GM19351 (cell line): ENCODE results near the gene GRK1.
"Not testable (repeated sequence)": the region's sequence is repeated elsewhere in the genome, so short reads cannot be mapped to it uniquely, and the experiment has no call there.

Experiments
- ATAC-seq: cut with Tn5 transposase; IDR thresholded peaks from one replicate; pipeline ENCODE4 v1.9.1; 2021; ENCODE audit warnings: mild to moderate bottlenecking, moderate library complexity; ENCODE audit not compliant: unreplicated experiment

Gene GRK1

DNA sequence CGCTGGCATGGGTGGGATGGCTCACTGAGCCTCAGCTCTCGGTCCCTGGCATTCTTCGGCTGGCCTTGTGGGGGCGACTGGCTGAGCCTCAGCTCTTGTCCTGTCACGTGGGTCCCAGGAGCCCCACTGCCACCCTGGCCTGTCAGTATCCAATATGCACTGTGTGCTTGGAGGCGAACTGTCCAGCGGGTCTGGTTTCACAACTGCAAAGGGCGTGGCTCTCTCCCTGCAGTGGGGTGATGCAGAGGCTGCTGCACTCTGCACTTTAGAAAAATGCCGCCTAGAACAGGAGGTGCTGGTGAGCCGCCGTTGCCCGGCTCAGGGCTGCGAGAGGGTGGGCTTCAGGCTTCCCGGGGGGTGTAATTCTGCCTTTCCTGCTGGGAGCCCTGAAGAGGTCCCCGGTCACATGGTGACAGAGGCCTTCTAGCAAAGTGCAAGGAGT lies 75.0 kb downstream of the GRK1 start:
- ATAC-seq, result no peak

DNA sequence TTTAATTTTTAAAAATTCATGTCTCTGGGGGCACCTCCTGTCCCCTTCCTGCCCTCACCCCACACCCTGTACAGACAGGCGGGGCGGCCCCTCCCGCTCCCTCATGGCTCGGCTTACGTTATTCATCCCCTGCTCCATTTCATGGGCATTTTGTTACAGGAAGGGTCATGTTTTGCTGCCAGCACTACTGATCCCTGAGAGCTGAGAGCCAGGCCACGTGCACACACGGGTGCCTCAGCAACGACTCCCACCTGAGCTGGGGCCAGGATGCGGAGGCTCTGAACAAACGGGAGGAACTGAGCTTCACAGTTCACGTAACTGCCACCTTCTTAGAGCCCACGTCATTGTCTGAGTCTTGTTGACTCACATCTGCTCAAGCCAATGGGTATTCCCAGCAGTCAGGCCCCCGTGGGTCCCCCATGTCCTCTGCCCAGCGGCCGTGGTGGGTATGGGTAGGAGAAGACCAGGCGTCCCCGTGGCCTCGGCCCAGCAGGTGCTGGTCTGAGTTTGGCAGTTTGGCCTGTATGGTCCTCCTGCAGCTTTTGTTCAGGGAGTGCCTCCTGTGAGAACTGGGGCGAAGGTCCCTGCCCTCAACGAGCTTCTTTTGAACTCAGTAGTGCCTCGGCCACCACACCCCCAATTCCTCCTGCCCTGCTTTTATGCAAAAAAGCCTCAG lies 75.6 kb downstream of the GRK1 start:
- no peak for ATAC-seq

DNA sequence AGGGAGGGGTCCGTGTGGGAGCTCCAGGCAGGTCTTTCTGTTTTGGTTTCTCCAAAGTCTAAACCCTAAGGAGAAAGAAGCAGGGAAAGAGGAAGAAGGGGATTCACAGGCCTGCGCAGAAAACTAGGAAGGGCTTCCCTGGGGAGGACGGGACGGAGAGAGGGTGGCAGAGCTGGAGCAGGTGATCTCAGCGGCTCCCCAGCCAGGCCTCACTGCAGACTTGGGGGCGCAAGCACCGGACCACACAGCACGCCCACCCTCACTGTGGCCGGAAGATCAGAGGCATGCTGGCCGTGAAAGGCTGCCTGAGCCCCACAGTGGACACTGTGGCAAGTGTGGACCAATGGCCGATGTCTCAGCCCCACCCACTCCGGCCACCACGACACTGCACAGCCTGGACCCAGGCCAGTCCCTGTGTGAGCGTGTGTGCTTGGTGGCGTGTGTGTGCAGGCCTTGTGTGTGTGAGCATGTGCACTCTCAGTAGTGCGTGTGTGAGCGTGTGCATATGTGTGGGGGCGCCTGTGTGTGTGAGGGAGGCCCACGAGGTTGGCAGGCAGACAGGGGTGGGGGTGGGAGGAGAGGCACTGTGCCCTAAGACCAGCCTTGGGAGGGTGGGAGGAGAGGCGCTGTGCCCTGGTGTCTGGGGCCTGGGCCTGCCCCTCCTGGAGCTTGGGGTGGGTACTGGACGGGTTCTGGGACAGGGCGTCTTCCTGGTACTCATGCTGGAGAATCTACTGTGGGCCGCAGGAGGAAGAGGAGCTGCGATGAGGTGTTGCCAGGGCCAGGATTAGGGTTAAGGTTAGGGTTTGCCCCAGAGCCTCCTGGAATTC lies 76.6 kb downstream of the GRK1 start:
- ATAC-seq, result no peak

DNA sequence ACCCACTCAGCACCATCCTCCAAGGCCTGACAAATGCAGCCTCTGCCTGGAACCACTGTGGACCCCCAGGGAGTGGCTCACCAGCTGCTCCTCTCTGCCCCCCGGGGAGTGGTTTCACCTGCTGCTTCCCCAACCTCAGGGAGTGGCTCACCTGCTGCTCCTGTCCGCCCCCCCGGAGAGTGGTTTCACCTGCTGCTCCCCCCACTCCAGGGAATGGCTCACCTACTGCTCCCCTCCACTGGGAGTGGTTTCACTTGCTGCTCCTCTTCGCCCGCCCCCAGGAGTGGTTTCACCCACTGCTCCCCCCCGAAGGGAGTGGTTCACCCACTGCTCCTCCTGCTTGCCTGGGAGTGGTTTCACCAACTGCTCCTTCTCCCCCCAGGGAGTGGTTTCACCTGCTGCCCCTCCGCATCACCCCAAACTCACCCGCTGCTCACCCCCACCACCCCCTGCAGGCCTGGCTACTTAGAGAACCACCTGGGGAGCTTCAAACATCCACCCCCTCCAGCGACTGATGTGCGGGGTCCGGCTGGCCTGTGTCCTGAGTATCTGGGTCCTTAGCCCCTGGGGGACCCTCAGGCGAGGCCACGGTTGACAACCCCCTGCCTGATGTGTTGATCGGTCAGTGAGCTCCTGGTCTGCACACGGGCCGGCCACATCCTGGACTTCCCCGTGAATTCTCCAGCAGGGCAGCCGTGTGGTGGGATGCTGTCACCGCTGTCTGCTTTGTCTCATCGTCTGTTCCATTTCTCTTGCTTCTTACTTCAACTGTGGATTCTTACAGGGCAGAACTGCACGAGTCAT lies 77.4 kb downstream of the GRK1 start:
- ATAC-seq, result no peak

DNA sequence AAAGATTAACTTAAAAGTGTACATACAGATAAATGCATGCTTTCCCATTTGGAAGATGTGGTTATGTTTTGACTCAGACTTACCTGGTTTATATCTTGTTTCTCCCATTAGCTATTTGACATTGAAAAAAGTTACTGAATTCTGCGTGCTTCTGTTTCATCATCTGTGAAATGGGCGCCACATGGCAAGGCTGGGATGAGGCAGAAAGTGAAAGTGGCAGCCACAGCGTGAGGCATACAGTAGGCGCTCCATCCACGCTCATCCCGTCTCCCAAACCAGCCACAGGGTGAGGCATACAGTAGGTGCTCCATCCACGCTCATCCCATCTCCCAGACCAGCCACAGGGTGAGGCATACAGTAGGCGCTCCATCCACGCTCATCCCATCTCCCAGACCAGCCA lies 78.0 kb downstream of the GRK1 start:
- no peak for ATAC-seq

DNA sequence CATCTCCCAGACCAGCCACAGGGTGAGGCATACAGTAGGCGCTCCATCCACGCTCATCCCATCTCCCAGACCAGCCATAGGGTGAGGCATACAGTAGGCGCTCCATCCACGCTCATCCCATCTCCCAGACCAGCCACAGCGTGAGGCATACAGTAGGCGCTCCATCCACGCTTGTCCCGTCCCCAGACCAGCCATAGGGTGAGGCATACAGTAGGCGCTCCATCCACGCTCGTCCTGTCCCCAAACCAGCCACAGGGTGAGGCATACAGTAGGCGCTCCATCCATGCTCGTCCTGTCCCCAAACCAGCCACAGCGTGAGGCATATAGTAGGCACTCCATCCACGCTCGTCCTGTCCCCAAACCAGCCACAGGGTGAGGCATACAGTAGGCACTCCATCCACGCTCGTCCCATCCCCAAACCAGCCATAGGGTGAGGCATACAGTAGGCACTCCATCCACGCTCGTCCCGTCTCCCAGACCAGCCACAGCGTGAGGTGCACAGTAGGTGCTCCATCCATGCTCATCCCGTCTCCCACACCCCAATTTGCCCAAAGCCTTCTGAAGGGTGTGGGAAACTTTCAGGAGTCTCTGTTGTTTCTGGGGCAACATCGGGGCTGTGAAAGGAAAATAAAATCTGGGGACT lies 78.6 kb downstream of the GRK1 start:
- ATAC-seq, result not testable (repeated sequence)

DNA sequence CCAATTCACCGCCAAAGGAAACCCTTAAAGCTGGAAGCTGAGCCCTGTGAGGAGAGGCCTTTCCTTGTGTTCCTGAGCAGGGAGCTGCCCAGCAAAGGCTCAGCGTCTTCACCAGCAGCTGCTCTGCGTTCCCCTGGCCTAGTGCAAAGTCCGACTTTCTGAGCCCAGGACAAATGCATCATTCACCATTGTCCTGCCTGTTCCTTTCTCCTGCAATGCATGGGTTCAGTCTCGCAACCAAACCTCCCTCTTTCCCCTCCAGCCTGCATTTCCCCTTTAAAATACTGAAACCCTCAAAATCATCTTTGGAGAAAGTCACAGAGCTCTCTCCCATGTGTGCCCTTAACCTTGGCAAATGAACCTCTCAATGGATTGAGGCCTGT lies 79.1 kb downstream of the GRK1 start:
- ATAC-seq, result no peak

DNA sequence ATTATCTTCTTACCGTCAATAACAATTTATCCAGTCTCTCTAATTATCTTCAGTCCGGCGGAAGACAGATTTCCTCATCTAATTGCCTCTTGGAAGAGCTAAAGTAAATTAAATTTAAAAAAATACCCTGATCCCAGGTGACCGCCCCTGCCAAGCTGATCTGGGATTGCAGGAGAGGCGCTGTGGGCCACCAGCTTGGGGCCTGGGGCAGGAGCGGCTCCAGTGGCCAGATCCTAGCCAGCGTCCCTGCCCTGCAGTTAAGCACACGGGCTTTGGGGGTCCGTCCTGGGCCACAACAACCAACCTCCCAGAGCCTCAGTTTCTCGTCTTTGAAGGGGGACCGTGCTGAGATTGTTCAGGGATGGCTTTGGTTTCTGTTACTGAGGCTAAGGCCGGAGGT lies 79.7 kb downstream of the GRK1 start:
- no peak for ATAC-seq

DNA sequence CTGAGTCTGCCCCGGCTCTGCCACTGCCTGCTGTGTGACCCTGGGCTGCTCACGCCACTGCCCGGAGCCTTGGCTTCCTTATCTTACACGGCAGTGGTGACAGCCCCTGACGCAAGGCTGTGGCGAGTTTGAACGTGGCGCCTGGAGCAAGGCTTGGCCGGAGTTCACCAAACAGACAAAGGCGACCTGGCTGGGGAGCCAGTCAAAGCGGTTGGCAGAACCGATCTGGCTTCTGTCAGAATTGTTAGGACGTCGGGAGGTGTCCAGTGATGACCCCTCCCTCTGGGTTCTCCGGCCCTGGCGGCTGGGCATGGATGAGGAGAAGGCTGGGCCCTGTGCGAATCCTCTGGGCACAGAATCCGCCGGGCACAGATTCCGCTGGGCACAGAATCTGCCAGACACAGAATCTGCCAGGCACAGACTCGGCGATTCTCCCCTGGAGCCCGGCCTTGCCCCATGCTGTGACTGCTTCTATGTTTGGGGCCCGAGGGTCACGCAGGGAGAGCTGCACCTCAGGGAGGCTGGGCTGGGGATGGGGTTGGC lies 80.3 kb downstream of the GRK1 start:
- no peak for ATAC-seq

DNA sequence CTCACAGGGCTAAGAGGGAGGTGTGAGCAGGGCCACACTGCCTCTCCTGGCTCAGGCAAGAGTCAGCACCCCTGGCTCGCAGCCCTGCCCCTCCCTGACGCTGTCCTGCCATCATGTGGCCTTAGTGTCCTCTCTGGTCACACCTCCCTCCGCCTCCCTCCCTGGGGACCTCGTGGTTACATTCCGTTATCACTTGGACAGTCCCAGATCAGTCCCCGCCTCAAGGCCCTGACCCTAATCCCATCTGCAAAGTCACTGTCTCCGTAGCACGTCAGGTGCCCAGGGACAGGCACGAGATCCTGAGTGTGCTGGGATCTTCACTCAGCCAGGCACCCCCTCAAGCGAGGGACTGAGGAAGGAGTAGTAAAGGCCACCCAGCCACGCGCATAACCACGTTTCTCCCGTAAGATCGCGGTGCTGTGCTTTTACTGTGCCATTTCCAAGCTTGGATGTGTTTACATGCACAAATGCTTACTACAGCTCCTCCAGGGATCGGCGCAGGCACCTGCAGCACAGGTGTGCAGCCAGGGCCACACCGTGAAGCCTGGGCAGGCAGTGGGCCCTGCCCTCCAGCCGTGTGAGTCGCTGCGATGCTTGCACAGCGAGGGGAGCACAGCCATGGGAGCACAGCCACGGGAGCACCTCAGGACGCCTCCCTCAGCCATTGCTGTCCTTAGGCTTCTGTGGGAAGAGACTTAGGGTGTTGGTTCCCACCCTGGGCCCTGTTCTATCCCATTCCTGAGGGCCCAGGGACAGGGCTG lies 81.3 kb downstream of the GRK1 start:
- ATAC-seq, result no peak

DNA sequence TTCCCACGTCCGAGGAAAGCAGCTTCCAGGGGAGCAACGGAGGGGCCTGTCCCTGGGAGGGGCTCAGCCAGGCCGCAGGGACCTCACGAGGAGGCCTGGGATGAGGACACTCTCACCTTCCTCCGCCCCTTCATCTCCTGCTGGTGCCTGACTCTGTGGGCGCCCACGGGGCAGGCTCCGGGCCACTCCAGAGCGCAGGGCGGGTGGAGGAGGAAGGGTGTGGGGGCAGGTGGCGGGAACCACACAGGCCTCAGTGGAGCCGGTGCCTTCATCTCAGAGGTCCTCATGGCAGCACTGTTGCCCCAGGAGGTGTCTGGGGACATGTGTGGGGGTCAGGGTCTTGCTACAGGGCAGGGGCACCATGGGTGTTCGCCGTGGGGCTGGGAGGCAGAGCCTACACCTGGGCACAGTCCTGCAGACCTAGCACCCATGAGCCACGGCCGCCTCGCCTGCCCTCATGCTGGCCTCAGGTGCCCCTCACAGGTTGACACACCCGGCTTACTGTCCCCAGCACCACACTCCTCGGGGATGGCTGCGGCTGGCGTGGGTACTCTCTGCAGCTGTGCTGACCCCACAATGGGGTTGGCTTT lies 81.9 kb downstream of the GRK1 start:
- ATAC-seq, result no peak

DNA sequence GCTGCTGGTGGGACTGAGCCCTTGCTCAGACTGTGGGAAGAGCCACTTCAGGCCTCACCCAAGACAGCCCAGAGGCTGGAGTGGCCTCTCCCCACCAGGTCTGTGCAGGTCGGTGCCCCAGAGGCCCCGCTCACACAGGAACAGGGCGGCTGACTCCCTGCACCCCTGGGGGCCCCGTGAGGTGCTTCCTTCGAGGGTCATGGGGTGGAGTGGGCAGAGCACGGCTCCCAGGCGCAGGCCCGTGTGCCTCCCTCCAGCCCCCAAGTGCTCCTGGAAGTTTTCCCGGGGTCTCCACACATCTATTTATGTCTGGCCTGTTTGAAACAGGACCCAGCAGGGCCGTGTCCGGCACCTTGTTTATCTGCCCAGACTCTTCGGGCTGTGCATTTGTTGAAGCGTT lies 82.5 kb downstream of the GRK1 start:
- ATAC-seq, result no peak

DNA sequence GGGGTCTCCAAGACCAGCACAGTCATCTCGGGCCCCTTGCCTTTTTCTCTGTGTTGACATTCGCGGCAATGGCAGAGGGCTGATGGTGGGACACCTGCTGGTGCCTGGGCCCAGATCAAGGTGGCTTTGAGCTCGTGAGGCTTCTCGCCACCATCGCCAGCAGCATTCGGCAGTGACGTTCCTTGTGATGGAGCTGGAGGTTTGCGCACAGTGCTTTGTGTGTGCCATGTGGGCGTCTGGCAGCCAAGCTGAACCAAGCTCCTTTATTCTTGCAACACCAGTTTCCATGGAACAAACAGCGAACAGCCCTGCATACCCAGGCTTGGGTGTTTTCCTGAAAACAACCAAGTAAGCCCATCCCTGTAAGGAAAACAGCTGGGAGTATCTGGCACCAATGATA lies 82.9 kb downstream of the GRK1 start:
- ATAC-seq, result no peak

DNA sequence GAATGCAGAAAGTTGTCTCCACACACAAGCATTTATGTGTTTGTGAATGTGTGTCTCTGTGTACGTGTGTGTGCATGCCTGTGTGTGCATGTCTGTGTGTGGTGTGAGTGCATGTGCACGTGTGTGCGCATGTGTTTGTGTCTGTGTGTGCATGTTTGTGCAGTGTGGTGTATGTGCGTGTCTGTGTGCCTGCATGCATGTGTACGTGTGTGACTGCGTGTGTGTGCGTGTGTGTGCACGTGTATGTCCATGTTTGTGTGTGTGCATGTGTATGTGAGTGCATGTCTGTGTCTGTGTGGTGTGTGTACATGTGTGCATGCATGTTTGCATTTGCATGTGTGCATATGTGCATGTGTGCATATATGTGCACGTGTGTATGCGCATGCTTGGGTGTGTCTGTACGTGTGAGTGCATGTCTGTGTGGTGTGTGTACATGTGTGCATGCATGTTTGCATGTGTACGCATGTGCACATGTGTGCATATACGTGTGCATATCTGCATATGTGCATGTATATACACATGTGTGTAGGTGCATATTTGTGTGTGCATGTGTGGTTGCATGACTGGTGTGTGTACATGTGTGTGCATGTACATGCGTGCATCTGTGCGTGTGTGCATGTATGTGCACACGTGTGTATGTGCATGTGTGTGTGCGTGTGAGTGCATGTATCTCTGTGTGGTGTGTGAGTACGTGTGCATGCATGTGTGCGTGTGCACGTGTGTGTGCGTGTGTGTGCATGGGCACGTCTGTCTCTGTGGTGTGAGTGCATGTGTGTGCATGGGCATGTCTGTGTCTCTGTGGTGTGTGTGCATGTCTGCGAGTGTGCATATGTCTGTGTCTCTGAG lies 83.8 kb downstream of the GRK1 start:
- ATAC-seq, result no peak

DNA sequence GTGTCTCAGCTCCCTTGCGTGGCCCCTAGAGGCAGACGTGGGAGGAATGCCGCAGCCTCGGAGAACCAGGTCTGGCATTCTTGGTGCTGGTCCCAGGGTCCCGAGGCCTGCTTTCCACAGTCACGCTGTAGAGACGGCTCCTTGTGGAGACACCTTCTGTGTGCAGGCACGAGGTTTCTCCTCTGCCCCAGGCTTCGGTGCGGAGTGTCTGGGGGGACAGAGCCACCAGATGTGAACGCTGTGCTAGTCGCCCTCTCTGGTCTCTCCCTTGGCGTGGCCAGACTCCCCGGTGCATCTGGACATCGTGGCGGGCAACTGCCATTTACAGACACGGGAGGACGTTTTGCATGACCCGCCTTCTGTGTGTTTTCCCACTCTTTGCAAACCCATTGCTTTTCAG lies 84.5 kb downstream of the GRK1 start:
- no peak for ATAC-seq

DNA sequence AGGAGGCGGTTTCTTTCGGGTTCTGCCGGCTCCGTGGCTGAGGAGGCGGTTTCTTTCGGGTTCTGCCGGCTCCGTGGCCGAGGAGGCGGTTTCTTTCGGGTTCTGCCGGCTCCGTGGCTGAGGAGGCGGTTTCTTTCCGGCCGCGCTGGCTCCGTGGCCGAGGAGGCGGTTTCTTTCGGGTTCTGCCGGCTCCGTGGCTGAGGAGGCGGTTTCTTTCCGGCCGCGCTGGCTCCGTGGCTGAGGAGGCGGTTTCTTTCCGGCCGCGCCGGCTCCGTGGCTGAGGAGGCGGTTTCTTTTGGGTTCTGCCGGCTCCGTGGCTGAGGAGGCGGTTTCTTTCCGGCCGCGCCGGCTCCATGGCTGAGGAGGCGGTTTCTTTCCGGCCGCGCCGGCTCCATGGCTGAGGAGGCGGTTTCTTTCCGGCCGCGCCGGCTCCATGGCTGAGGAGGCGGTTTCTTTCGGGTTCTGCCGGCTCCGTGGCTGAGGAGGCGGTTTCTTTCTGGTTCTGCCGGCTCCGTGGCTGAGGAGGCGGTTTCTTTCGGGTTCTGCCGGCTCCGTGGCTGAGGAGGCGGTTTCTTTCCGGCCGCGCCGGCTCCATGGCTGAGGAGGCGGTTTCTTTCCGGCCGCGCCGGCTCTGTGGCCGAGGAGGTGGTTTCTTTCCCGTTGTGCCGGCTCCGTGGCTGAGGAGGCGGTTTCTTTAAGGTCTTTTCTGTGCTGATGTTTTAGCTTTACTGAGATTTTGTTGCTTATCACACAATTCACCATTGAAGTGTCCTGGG lies 85.4 kb downstream of the GRK1 start:
- ATAC-seq, result not testable (repeated sequence)

DNA sequence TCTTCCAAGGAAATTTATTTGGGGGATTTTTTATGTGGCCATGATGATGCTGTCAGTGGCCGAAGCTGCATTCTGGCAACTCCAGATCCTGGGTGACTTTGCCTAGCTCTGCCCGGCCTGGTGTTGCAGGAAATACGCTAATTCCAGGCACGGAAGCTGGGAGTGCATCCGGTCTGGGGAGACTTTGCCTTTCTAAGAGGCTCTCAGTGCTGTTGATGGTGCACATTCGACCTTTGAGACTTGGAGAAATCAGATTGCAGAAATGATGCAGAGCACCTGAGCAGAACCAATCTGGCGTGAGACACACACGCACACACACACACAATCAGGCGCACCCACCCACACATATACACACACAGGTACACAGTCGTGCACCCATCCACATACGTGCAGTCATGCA lies 86.2 kb downstream of the GRK1 start:
- ATAC-seq, result no peak

DNA sequence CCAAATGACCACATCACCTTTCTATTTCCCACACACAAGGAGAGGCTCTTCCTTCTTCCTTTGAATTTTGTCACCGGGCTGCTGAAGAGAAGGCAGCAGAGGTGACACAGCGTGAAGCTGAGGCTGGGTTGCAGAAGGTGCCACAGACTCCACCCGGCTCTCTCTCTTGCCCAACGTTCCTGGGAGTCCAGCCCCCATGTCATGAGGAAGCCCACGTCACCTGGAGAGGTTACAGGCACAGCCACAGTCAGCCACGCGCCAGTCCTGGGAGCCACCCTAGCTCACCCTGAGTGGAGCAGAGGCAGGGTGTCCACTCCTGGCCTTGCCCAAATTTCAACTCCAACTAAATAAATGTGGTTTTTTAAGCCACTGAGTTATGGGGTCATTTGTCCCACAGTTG lies 87.2 kb downstream of the GRK1 start:
- ATAC-seq, result no peak
